Uterus (tissue), 4 donors: Measurements from ENCODE around the gene RSPO4. TPM values are rescaled to one million over a fixed set of nuclear protein-coding genes. Genes with fewer than 3 reads are reported as not detected.
"Not testable (repeated sequence)": the region's sequence is repeated elsewhere in the genome, so short reads cannot be mapped to it uniquely, and the experiment has no call there.

Experiments used
- DNase-seq, 2 donors: peaks; one replicate each; pipeline ENCODE4 v3.0.0-alpha.2; 2019 to 2020
- H3K27ac ChIP-seq, 2 donors: fragments of 200-600 bp; sonication (generic); 1 replicate in 1 of 2; 2 replicates in 1 of 2; pipeline ENCODE4 v1.5.1; 2016 to 2018
- H3K27me3 ChIP-seq, 2 donors: fragments of 200-600 bp; sonication (generic); one replicate each; pipeline ENCODE4 v1.5.1; 2018 to 2019; ENCODE audit warnings: control low read depth in 1 of 2
- H3K36me3 ChIP-seq, 2 donors: fragments of 200-600 bp; sonication (generic); one replicate each; pipeline ENCODE4 v1.5.1; 2019; ENCODE audit warnings: control low read depth in 1 of 2
- H3K4me1 ChIP-seq, 2 donors: fragments of 200-600 bp; sonication (generic); one replicate each; pipeline ENCODE4 v1.5.1; 2018 to 2019; ENCODE audit warnings: control low read depth in 1 of 2
- H3K4me3 ChIP-seq, 2 donors: fragments of 200-600 bp; sonication (generic); 1 replicate in 1 of 2; 2 replicates in 1 of 2; pipeline ENCODE4 v1.5.1; 2018 to 2019; ENCODE audit warnings: mild to moderate bottlenecking in 1 of 2
- H3K9me3 ChIP-seq, 2 donors: fragments of 200-600 bp; sonication (generic); one replicate each; pipeline ENCODE4 v1.5.1; 2019; ENCODE audit warnings: control low read depth in 1 of 2
- CTCF ChIP-seq, 4 experiments: fragments of 200-600 bp in 2 of 4; fragments of 450-650 bp in 2 of 4; sonication (generic) in 2 of 4; IDR thresholded peaks; one replicate each; pipeline ENCODE4 v1.5.1; 2016 to 2019; ENCODE audit warnings: antibody characterized with exemption in 4 of 4, mild to moderate bottlenecking in 2 of 4, moderate library complexity in 1 of 4
- POLR2A ChIP-seq, 2 donors: fragments of 450-650 bp; IDR thresholded peaks; one replicate each; pipeline ENCODE4 v1.6.1; 2016; ENCODE audit warnings: antibody characterized with exemption in 2 of 2, mild to moderate bottlenecking in 1 of 2, moderate library complexity in 1 of 2
- intact Hi-C: fragments of 100-400 bp; cut with DNase I; formaldehyde crosslinking; loops from one replicate; pipeline ENCODE4 v1.15.1; 2023; ENCODE audit warnings: low total_unique reads
- total RNA-seq, 4 donors: library from RNA; depleted of rRNA in 3 of 4; stranded (reverse); fragments of >200 nt in 3 of 4; gene quantifications; one replicate each; pipeline versions ENCODE4 v1.1.0 to v1.2.4, GENCODE V29; 2014 to 2023
- donor health status: DM: yes; HTN: yes; CAD: no.

RSPO4 gene
- total RNA-seq, 4 donors from 2014 or later = 0.67 TPM; not detected in 3

DNA sequence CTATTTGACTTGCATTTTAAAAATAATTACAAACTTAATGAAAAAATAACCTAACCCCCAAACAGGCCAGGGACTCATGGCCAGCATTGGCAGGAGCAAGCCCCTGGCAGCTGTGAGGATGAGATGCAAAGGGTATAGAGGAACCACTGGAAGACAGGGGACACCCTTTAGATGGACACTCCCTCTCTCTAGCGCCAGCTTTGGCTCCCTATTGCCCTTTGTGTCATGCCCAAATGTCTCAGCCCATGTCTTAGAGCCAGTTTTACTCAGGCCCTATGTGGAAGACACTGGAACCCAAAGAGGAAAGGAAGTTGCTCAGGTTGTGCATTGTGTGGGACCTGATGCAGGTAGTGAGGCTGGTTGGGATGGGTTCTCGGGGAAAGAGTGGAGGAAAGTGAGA is 34.9 kb upstream of the RSPO4 start:
- DNase-seq = no peak
- H3K4me1 ChIP-seq = no peaks in the 10 kb centered on the region
- H3K4me3 ChIP-seq = no peak overlapping the region
- H3K36me3 ChIP-seq = no peaks in the 10 kb centered on the region
- TF ChIP-seq CTCF (IDR thresholded peaks at IDR 0.05) (no peak), POLR2A (IDR thresholded peaks at IDR 0.05) (no peak)
- H3K9me3 ChIP-seq = no peaks in the 10 kb centered on the region
- no peak overlapping the region for H3K27ac ChIP-seq
- no peaks in the 10 kb centered on the region for H3K27me3 ChIP-seq
- intact Hi-C loops = no loop called here

DNA sequence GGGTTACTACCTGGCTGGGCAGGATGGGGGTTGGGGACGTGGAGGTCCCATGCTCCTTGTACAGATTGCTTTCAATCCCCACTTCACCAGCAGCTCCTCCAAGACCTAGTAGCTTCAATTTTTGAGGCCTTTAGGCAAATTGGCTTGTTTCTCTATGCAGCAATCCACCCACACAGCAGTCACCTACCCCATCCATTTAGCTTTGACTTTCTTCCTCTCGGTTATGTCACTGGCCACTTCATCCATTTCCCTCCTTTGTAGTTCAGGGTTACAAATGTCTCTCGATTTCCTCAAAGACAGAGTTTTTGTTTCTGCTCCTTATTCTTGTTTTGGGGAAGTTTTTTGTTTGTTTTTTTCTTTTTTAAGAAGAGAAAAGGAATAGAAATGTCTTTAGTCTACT is 33.4 kb upstream of the RSPO4 start:
- TF ChIP-seq POLR2A (IDR thresholded peaks at IDR 0.05) = no peak
- no peak for TF ChIP-seq CTCF (IDR thresholded peaks at IDR 0.05)
- Histone ChIP-seq H3K9me3 (no peaks in the 10 kb centered on the region), H3K4me1 (no peaks in the 10 kb centered on the region), H3K36me3 (no peaks in the 10 kb centered on the region), H3K27me3 (no peaks in the 10 kb centered on the region), H3K27ac (no peak overlapping the region), H3K4me3 (no peak overlapping the region)
- no peak for DNase-seq
- intact Hi-C loops = no loop called here

DNA sequence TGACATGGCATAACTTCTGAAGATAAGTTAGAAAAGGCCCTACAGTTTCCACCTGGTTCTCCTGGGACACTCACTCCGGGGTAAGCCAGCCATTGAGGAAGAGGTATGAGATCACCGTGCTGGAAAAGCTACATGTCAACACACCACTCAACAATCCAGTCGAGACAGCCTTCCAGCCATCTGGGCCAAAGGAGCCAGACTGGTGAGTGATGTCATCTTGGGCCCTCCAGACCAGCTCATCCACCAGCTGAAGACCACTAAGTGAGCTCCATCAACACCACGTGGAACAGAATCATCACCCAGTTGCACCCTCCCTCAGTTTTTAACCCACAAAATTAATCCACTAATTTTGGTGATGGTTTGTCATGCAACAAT is 32.3 kb upstream of the RSPO4 start:
- intact Hi-C loops = no loop called here
- Histone ChIP-seq H3K4me1 (no peaks in the 10 kb centered on the region), H3K27ac (no peak overlapping the region), H3K9me3 (no peaks in the 10 kb centered on the region), H3K36me3 (no peaks in the 10 kb centered on the region), H3K4me3 (no peak overlapping the region), H3K27me3 (no peaks in the 10 kb centered on the region)
- no peak for DNase-seq
- TF ChIP-seq POLR2A (IDR thresholded peaks at IDR 0.05) (no peak), CTCF (IDR thresholded peaks at IDR 0.05) (no peak)

DNA sequence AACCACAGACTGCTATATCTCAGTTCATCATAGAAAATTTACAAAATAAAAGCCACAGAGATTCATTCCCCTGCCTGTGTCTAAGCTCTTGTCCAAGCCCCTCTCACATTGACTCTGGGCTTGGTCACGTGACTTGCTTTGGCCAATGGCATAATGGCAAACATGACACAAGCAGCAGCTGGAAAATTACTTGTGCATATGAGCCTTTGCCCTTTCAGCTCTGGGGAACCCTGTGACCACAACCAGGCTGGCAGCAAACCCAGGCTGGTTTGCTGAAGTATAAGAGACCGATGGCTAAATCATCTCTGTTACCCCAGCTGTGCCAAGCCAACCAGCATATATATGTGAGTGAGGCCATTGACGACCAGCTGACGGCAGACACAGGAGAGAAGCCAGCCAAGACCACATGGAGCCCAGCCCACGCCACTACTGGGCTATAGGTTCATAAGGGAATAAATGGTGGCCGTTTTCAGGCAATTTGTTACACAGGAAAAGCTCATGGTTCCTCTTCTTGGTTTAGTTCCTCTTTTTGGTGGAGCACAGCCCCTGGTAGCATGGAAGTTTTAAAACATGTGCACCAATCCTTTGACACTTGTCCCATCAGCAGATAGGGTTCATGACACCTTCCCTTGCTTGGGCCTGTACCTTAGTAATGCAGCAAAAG is 31.8 kb upstream of the RSPO4 start:
- H3K4me3 ChIP-seq = no peak overlapping the region
- no peaks in the 10 kb centered on the region for H3K9me3 ChIP-seq
- no peak for TF ChIP-seq POLR2A (IDR thresholded peaks at IDR 0.05)
- TF ChIP-seq CTCF (IDR thresholded peaks at IDR 0.05) = no peak
- no peaks in the 10 kb centered on the region for H3K4me1 ChIP-seq
- intact Hi-C loops = no loop called here
- H3K27ac ChIP-seq = no peak overlapping the region
- no peak for DNase-seq
- no peaks in the 10 kb centered on the region for H3K27me3 ChIP-seq
- no peaks in the 10 kb centered on the region for H3K36me3 ChIP-seq

- no peak for DNase-seq
- Histone ChIP-seq H3K36me3 (no peaks in the 10 kb centered on the region), H3K27me3 (no peaks in the 10 kb centered on the region), H3K4me3 (no peak overlapping the region), H3K27ac (no peak overlapping the region), H3K9me3 (no peaks in the 10 kb centered on the region), H3K4me1 (no peaks in the 10 kb centered on the region)
- intact Hi-C loops = no loop called here
- TF ChIP-seq POLR2A (IDR thresholded peaks at IDR 0.05) (no peak), CTCF (IDR thresholded peaks at IDR 0.05) (no peak)
These were observed 27.9 kb upstream of the RSPO4 start for GRCh38 chr20:1029980-1030379.

- intact Hi-C loops, H3K27ac ChIP-seq, H3K4me1 ChIP-seq, H3K9me3 ChIP-seq, H3K27me3 ChIP-seq, H3K36me3 ChIP-seq, DNase-seq, H3K4me3 ChIP-seq: not testable (repeated sequence)
These were observed 24.1 kb upstream of the RSPO4 start for GRCh38 chr20:1026214-1026613.
